B cell (primary cell): ENCODE results near the gene UBE2F. TPM values are rescaled to one million over a fixed set of nuclear protein-coding genes. Genes with fewer than 3 reads are reported as not detected.

Experiments used
- ATAC-seq: fragments of 200-7000 bp; cut with Tn5 transposase; one replicate; pipeline ENCODE4 v1.10.0; 2021; ENCODE audit warnings: low read depth, mild to moderate bottlenecking, moderate number of reproducible peaks, moderate library complexity
- CTCF ChIA-PET: fragments of 350-600 bp; sonication (Branson Sonifier 250); formaldehyde crosslinking; loops from one replicate; lab custom pipeline; 2021; ENCODE audit warnings: antibody characterized with exemption, inconsistent platforms; lab: Charles Lee
- POLR2A ChIA-PET: fragments of 350-600 bp; sonication (Branson Sonifier 250); formaldehyde crosslinking; loops from one replicate; lab custom pipeline; 2021; ENCODE audit warnings: antibody characterized with exemption; lab: Charles Lee
- DNase-seq: peaks from one replicate; pipeline ENCODE4 v3.0.0; 2013
- H2AFZ ChIP-seq: 2 replicates; pipeline ENCODE4 v1.6.1; 2012; ENCODE audit warnings: mild to moderate bottlenecking, low read depth, low read length; ENCODE audit not compliant: insufficient read depth, poor library complexity, severe bottlenecking
- H3K27ac ChIP-seq, 2 donors: 1 replicate in 1 of 2; 2 replicates in 1 of 2; pipeline ENCODE4 v1.5.1; 2012 to 2013; ENCODE audit warnings: low read length in 2 of 2, mild to moderate bottlenecking in 2 of 2, moderate library complexity in 1 of 2
- H3K27me3 ChIP-seq, 4 experiments: fragments of 200-600 bp in 1 of 4; sonication (generic) in 1 of 4; replicated peaks in 1 of 4; 1 replicate in 2 of 4; 2 replicates in 2 of 4; pipeline versions ENCODE4 v1.6.1 to v1.7.0; 2013 to 2016; ENCODE audit warnings: low read length in 3 of 4, mild to moderate bottlenecking in 2 of 4, mixed read lengths in 1 of 4, moderate library complexity in 1 of 4; ENCODE audit not compliant: insufficient read depth in 4 of 4, control insufficient read depth in 3 of 4; ENCODE audit errors: control extremely low read depth in 1 of 4
- H3K36me3 ChIP-seq, 2 experiments: replicated peaks in 1 of 2; 1 replicate in 1 of 2; 2 replicates in 1 of 2; pipeline versions ENCODE4 v1.6.1 to v1.7.1; 2013; ENCODE audit warnings: low read length in 1 of 2; ENCODE audit not compliant: insufficient read depth in 2 of 2, control insufficient read depth in 1 of 2; ENCODE audit errors: control extremely low read depth in 1 of 2, extremely low read depth in 1 of 2
- H3K4me1 ChIP-seq, 2 donors: fragments of 200-600 bp in 1 of 2; sonication (generic) in 1 of 2; 1 replicate in 1 of 2; 2 replicates in 1 of 2; pipeline versions ENCODE4 v1.5.1 to v1.6.1; 2013 to 2017; ENCODE audit warnings: low read length in 2 of 2; ENCODE audit not compliant: control insufficient read depth in 2 of 2, insufficient read depth in 2 of 2
- H3K4me2 ChIP-seq: replicated peaks from 2 replicates; pipeline ENCODE3; 2012; ENCODE audit warnings: mild to moderate bottlenecking, low read depth, low read length; ENCODE audit not compliant: poor library complexity, severe bottlenecking
- H3K4me3 ChIP-seq, 5 experiments: fragments of 200-600 bp in 1 of 5; sonication (generic) in 1 of 5; 1 replicate in 3 of 5; 2 replicates in 2 of 5; pipeline versions ENCODE4 v1.5.1 to v1.7.0; 2011 to 2016; ENCODE audit warnings: low read length in 4 of 5, mild to moderate bottlenecking in 4 of 5, low read depth in 2 of 5, control low read depth in 1 of 5, moderate library complexity in 1 of 5; ENCODE audit not compliant: insufficient read depth in 1 of 5; ENCODE audit errors: control extremely low read depth in 1 of 5, extremely low read depth in 1 of 5
- H3K79me2 ChIP-seq: fragments of 200-600 bp; sonication (generic); one replicate; pipeline ENCODE4 v1.6.0; 2016; ENCODE audit warnings: low read length; ENCODE audit not compliant: control insufficient read depth, insufficient read depth
- H3K9ac ChIP-seq: fragments of 200-600 bp; sonication (generic); 2 replicates; pipeline ENCODE4 v1.6.1; 2017; ENCODE audit warnings: mild to moderate bottlenecking, low read length, moderate library complexity
- H3K9me3 ChIP-seq, 3 donors: one replicate each; pipeline versions ENCODE4 v1.6.1 to v1.7.1; 2013; ENCODE audit warnings: low read length in 2 of 3; ENCODE audit not compliant: control insufficient read depth in 2 of 3, insufficient read depth in 1 of 3; ENCODE audit errors: control extremely low read depth in 1 of 3
- H4K20me1 ChIP-seq: 2 replicates; pipeline ENCODE4 v1.6.0; 2012; ENCODE audit warnings: mild to moderate bottlenecking, low read length; ENCODE audit not compliant: insufficient read depth, control insufficient read depth, poor library complexity, severe bottlenecking
- H3K27ac Mint-ChIP-seq: one replicate; pipeline ENCODE4 v1.8.0; 2021; ENCODE audit warnings: mixed read lengths
- H3K27me3 Mint-ChIP-seq: one replicate; pipeline ENCODE4 v1.8.0; 2021; ENCODE audit warnings: mixed read lengths
- H3K4me1 Mint-ChIP-seq: one replicate; pipeline ENCODE4 v1.8.0; 2021; ENCODE audit warnings: mixed read lengths
- H3K4me3 Mint-ChIP-seq: one replicate; pipeline ENCODE4 v1.8.0; 2021; ENCODE audit warnings: mixed read lengths
- H3K9me3 Mint-ChIP-seq: one replicate; pipeline ENCODE4 v1.8.0; 2022; ENCODE audit warnings: mixed read lengths; ENCODE audit not compliant: insufficient read depth
- CTCF ChIP-seq: fragments of 200-600 bp; IDR thresholded peaks from one replicate; pipeline ENCODE4 v1.8.0; 2022; ENCODE audit warnings: antibody characterized with exemption, mild to moderate bottlenecking
- EZH2 ChIP-seq: IDR thresholded peaks from 2 replicates; pipeline ENCODE4 v1.6.1; 2012; ENCODE audit warnings: borderline replicate concordance, low read depth, mild to moderate bottlenecking, moderate library complexity, low read length; ENCODE audit not compliant: insufficient read depth, poor library complexity, severe bottlenecking
- WGBS: methylation state at CpG from one replicate; pipeline ENCODE4 v1.1.5; 2013; ENCODE audit warnings: missing lambda C conversion rate; ENCODE audit not compliant: insufficient coverage; 5-methylcytosine and 5-hydroxymethylcytosine counted together
- intact Hi-C: fragments of 100-400 bp; cut with micrococcal nuclease; formaldehyde crosslinking; loops from one replicate; pipeline ENCODE4 v1.10.0; 2022
- polyA plus RNA-seq: library from polyadenylated mRNA; depleted of rRNA; stranded (reverse); fragments of >200 nt; gene quantifications from 2 replicates; pipeline ENCODE4 v1.2.3, GENCODE V29; 2012
- total RNA-seq, 2 donors: library from RNA; stranded (reverse); fragments of 120-200 nt in 1 of 2; gene quantifications; 1 replicate in 1 of 2; 2 replicates in 1 of 2; pipeline versions ENCODE4 v1.2.3 to v1.2.4, GENCODE V29; 2013 to 2022

The UBE2F gene
- total and polyA plus RNA-seq, 2 donors (not counting 1 experiment from before 2014, with no cell fraction given), result 22.5 to 57.6 TPM

- ATAC-seq, result no peak
- CTCF ChIA-PET, result no interaction called here
- Histone ChIP-seq H3K4me3 (no peak overlapping the region), H3K36me3 (no peaks in the 10 kb centered on the region), H3K9ac (no peak overlapping the region), H3K79me2 (no peaks in the 10 kb centered on the region), H4K20me1 (no peaks in the 10 kb centered on the region), H3K4me2 (no peak overlapping the region), H2AFZ (no peak overlapping the region), H3K27me3 (peaks cover 0 to 9% (median 3%) of the 10 kb centered on the region in 4 experiments), H3K27ac (no peak overlapping the region), H3K4me1 (no peaks in the 10 kb centered on the region), H3K9me3 (peaks cover 0 to 27% (median 10%) of the 10 kb centered on the region in 3 donors)
- intact Hi-C loops, result no loop called here
- Mint-ChIP-seq H3K4me3 (no peak overlapping the region), H3K27ac (no peak overlapping the region), H3K9me3 (peaks cover 2% of the 10 kb centered on the region), H3K4me1 (no peaks in the 10 kb centered on the region), H3K27me3 (peaks cover 12% of the 10 kb centered on the region)
- WGBS, result 83% methylated on average over 1 of the region's 2 CpGs
- no peak for TF ChIP-seq CTCF
- TF ChIP-seq EZH2, result no peak
- no peak for DNase-seq
- POLR2A ChIA-PET, result no interaction called here
These were observed 25.6 kb upstream of the UBE2F start for GRCh38 chr2:237941239-237941638.

- TF ChIP-seq EZH2 (no peak), CTCF (no peak)
- POLR2A ChIA-PET, result no interaction called here
- Mint-ChIP-seq H3K4me1 (no peaks in the 10 kb centered on the region), H3K27me3 (peaks cover 19% of the 10 kb centered on the region), H3K4me3 (no peak overlapping the region), H3K9me3 (peaks cover 2% of the 10 kb centered on the region), H3K27ac (no peak overlapping the region)
- Histone ChIP-seq H3K9ac (no peak overlapping the region), H3K36me3 (no peaks in the 10 kb centered on the region), H2AFZ (no peak overlapping the region), H3K4me3 (no peak overlapping the region), H3K27me3 (peaks cover 0 to 9% (median 5%) of the 10 kb centered on the region in 4 experiments), H3K4me2 (no peak overlapping the region), H4K20me1 (no peaks in the 10 kb centered on the region), H3K79me2 (no peaks in the 10 kb centered on the region), H3K9me3 (peaks cover 0 to 27% (median 10%) of the 10 kb centered on the region in 3 donors), H3K27ac (no peak overlapping the region), H3K4me1 (no peaks in the 10 kb centered on the region)
- intact Hi-C loops, result no loop called here
- ATAC-seq (no peak), DNase-seq (no peak)
- CTCF ChIA-PET, result no interaction called here
- 0% methylated on average over 1 of the region's 3 CpGs for WGBS
These were observed 24.3 kb upstream of the UBE2F start for GRCh38 chr2:237942513-237942899.
